MG63 (cell line): ENCODE results near the gene GCN1. TPM values are rescaled to one million over a fixed set of nuclear protein-coding genes. Genes with fewer than 3 reads are reported as not detected.

ENCODE experiments used
- DNase-seq: peaks from one replicate; pipeline ENCODE4 v3.0.0-alpha.2; 2020
- H3K27me3 ChIP-seq: fragments of 250-450 bp; sonication (Bioruptor Pico); 2 replicates; pipeline ENCODE4 v1.5.1; 2020; ENCODE audit warnings: mild to moderate bottlenecking, moderate library complexity
- H3K36me3 ChIP-seq: fragments of 250-450 bp; sonication (Bioruptor Pico); 2 replicates; pipeline ENCODE4 v1.5.1; 2020; ENCODE audit warnings: mild to moderate bottlenecking, moderate library complexity
- H3K4me3 ChIP-seq: fragments of 250-450 bp; sonication (Bioruptor Pico); 2 replicates; pipeline ENCODE4 v1.5.1; 2020; ENCODE audit warnings: mild to moderate bottlenecking, moderate library complexity
- H3K9me3 ChIP-seq: fragments of 250-450 bp; sonication (Bioruptor Pico); 2 replicates; pipeline ENCODE4 v1.5.1; 2020; ENCODE audit warnings: mild to moderate bottlenecking, moderate library complexity
- total RNA-seq: library from RNA; depleted of rRNA; stranded (reverse); fragments of >200 nt; shearing (Covaris generic); gene quantifications from 2 replicates; pipeline ENCODE4 v1.2.3, GENCODE V29; 2014; ENCODE audit warnings: low replicate concordance

The GCN1 gene
- total RNA-seq, 1 experiment from 2014 or later = 76.8 TPM

DNA sequence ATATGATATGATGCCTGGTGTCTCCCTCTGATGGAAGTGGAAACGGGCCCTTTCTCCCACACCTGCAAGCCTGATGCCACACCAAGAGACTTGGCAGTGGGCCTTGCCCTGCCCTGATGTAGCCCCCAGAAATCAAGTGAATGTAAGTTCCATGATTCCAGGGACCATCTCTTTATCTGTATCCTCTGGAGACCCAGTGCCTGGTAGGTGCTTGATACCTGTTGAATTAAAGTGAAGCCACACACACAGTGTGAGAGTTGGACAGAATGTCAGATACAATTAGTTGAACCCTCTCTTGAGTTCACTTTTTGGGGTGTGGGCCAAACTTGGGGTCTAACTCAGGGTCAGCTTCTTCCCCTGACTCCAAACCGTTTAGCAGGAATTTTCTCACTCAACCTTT lies 73.2 kb downstream of the GCN1 start:
- no peaks in the 10 kb centered on the region for H3K27me3 ChIP-seq

DNA sequence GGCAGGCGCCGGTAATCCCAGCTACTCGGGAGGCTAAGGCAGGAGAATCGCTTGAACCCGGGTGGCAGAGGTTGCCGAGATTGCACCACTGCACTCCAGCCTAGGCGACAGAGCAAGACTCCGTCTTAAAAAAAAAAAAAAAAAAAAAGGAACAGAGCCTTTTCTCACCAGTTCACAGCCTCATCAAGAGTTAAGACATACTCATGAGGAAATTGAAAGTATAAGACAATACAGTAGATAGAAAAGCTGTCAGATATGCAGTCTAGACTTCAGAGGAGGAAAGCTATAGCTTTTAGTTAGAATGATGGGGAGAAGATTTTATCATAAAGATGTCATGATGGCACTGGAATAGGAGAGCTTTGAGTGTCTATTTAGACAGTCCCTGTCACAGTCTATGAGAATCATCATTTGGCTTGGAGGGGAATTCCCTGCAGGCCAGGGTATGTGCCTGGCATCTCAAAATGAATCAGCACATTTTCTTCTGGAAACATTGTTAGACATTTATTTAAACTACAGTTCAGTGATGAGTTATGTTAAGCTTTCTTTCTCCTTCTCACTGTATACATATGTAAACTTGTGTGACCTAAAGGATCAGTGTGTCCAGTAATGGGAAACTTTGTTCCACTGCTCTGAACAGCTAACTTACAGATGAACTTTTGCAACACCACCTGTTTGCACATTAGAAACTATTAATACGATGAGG lies 75.1 kb downstream of the GCN1 start:
- Histone ChIP-seq H3K4me3 (no peak overlapping the region), H3K27me3 (no peaks in the 10 kb centered on the region), H3K9me3 (no peaks in the 10 kb centered on the region), H3K36me3 (peaks cover 20% of the 10 kb centered on the region)
- no peak for DNase-seq

More for the DNA sequence above, 73.2 kb downstream of the GCN1 start:
- DNase-seq = no peak
- Histone ChIP-seq H3K4me3 (no peak overlapping the region), H3K36me3 (peaks cover 7% of the 10 kb centered on the region), H3K9me3 (no peaks in the 10 kb centered on the region)

DNA sequence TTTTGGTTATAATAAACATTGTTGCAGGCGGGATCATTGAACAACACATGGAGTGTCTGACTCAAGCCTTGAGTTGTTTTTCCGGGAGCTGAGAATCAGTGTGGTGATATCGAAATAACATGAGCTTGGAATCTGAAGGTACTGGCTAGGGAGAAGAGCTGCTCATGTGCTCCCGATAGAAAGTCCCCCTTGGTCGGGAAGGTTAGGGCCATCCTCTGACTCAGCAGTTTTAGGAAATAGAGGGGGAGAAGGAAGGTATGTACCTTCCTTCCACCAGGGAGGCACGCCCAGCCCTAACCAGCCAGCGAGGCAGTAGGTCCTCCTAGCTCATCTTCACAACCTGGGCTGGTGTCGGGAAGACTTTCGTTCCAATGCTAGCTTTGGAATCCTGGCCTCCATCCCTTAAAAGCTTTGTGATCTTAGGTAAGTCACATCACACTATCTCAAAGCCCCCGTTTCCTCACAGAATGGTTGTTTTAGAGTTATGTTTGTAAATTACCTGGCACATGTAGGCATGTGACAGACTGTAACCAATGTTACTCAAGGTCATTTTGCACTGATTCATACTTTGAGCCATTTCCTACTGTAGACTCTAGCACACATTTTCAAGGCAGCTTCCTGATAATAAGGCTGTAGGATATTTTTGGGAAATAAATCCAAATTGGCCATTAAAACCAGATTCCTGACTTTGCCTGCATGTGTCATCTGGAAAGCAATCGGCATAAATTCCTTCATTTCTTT lies 76.0 kb downstream of the GCN1 start:
- H3K4me3 ChIP-seq = peak overlapping the region; percentile 98
- H3K36me3 ChIP-seq = peaks cover 27% of the 10 kb centered on the region
- H3K9me3 ChIP-seq = no peaks in the 10 kb centered on the region
- H3K27me3 ChIP-seq = no peaks in the 10 kb centered on the region
- no peak for DNase-seq

GRCh38 chr12:120117961-120118320 lies 76.6 kb downstream of the GCN1 start:
- Histone ChIP-seq H3K27me3 (no peaks in the 10 kb centered on the region), H3K9me3 (no peaks in the 10 kb centered on the region), H3K4me3 (peak overlapping the region; percentile 98), H3K36me3 (peaks cover 30% of the 10 kb centered on the region)
- DNase-seq = no peak

DNA sequence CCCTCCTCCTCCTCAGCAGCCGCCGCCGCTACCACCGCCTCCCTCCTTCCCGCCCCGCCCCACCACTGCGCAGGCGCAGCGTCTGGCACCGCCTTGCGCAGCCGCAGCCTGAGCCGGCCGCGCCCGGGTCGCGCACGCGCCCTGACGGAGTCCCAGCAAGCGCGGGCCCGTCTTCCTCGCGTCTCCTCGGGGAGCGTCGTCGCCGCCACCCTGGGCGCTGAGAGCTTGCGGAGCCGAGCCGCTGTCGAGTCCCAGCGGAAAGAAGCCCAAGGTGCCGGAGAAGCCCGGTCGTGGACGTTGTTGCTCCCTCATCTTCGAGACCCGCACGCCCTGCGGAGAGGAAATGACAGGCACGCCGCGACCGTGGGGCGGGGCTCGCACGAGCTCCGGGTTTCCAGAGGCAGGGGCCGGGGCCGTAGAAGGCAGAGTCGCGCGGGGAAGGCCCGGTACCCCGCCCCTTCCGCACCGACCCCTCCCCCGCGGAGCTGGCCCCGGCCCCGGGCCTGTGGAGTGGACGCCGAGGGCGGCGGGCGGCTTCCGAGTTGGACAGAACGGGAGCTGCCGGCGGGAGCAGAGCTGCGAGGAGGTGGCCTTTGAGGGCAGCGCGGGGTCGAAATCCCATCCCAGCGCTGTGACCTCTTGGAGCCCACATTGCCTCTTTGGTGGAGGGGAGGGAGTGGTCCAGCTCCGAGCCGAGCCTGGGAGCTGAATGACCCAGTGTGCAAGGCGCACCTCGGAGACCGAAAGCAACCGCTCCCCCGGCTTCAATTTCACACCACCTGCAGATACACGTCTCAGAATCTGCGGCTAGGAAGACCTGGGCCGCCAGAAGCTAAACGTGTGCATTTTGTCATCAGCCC lies 77.5 kb downstream of the GCN1 start:
- DNase-seq = peak; percentile 91
- no peaks in the 10 kb centered on the region for H3K9me3 ChIP-seq
- H3K27me3 ChIP-seq = no peaks in the 10 kb centered on the region
- H3K4me3 ChIP-seq = peak overlapping the region; percentile 98
- peaks cover 30% of the 10 kb centered on the region for H3K36me3 ChIP-seq

- peaks cover 30% of the 10 kb centered on the region for H3K36me3 ChIP-seq
- peak within 1 kb of the TSS; percentile 98 for H3K4me3 ChIP-seq
- DNase-seq = no peak
- no peaks in the 10 kb centered on the region for H3K27me3 ChIP-seq
- H3K9me3 ChIP-seq = no peaks in the 10 kb centered on the region
These were observed 78.1 kb downstream of the GCN1 start, which contains the start of gene RAB35 for GRCh38 chr12:120116441-120116791. TSS of gene RAB35 (minus strand) at chr12:120116753. CDS start at chr12:120116650, 103 bp downstream.

DNA sequence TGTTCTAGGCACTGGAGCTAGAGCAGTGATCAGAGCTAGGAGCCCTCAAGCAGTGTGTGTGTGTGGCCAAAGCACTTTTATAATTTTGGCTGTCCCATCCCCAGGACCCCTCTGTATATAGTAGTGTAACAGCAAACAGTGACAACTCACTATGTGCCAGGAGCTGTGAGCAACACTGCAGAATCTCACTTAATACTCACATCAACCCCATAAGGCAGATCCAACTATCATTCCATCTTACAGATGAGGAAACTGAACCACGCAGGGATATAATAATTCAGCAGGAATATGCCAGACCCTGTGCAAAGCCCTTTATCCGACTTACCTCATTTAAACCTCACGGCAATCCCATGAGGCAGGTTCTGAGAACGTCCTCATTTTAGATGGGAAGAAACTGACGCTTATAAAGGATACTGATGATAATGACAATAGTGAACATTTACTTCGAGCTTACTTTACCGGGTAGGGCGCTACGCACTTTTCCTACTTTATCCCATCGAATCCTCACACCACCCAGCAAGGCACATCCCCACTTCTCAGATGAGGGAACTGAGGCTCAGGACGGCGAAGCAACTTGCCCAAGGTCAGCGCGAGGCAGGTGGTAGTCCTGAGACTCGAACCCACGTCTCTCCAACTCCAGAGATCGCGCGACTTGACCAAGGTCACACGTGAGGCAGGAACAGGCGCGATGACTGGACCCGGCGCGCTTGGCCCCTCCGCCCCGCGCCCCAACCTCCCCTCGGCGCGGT lies 78.6 kb downstream of the GCN1 start:
- Histone ChIP-seq H3K27me3 (no peaks in the 10 kb centered on the region), H3K36me3 (peaks cover 30% of the 10 kb centered on the region), H3K9me3 (no peaks in the 10 kb centered on the region), H3K4me3 (peak overlapping the region; percentile 98)
- peak; percentile 57 for DNase-seq

- peak overlapping the region; percentile 98 for H3K4me3 ChIP-seq
- no peaks in the 10 kb centered on the region for H3K9me3 ChIP-seq
- H3K36me3 ChIP-seq = peaks cover 30% of the 10 kb centered on the region
- H3K27me3 ChIP-seq = no peaks in the 10 kb centered on the region
- DNase-seq = no peak
These were observed 79.4 kb downstream of the GCN1 start for GRCh38 chr12:120115066-120115465.

- H3K9me3 ChIP-seq = no peaks in the 10 kb centered on the region
- H3K36me3 ChIP-seq = peaks cover 37% of the 10 kb centered on the region
- H3K27me3 ChIP-seq = no peaks in the 10 kb centered on the region
- no peak for DNase-seq
- no peak overlapping the region for H3K4me3 ChIP-seq
These were observed 83.7 kb downstream of the GCN1 start for GRCh38 chr12:120110550-120111501.

DNA sequence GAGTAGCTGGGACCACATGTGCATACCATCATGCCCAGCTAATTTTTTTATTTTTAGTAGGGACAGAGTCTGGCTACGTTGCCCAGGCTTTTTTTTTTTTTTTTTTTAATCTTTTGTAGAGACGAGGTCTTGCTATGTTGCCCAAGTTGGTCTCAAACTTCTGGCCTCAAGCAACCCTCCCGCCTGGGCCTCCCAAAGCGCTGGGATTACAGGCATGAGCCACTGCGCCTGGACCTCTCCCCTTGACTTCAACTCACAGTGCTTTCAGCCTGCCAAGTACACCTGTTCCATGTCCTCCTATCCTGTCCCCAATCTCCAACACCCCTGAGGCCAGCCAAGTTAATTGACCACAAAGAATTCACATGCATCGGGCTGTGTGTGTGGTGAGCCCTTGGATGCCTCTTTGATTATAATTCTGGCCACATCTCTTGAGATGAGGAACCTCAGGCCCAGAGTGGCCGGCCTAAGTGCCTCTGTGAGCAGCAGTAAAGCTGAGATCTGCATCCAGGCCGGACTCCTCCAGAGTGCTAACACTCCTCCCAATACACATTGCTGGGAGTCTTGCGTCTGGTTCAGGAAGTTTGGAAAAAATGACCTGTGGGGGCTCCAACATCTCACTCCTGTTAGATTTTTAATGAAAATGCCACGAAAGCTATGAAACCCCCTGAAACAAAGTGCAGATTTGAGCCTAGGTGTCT lies 84.8 kb downstream of the GCN1 start:
- no peaks in the 10 kb centered on the region for H3K9me3 ChIP-seq
- no peak overlapping the region for H3K4me3 ChIP-seq
- H3K27me3 ChIP-seq = no peaks in the 10 kb centered on the region
- no peak for DNase-seq
- peaks cover 28% of the 10 kb centered on the region for H3K36me3 ChIP-seq

DNA sequence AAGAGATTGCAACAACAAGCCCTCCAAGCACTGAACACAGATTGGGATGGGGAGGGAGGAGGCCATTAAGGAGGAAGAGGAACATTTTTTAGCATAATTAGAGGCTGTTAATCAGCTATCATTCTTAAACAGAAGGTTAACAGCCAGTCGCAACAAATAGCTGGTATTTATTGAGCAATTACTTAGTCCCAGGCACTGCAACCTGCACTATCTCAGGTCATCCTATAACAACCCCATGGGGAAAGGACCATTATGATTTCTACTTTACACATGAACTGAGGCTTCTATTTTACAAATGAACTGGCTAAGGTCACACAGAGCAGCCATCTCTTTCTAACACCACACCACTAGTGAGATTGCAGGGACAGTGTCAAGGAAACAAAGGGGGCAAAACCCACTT lies 88.4 kb downstream of the GCN1 start:
- H3K4me3 ChIP-seq = no peak overlapping the region
- no peaks in the 10 kb centered on the region for H3K9me3 ChIP-seq

DNA sequence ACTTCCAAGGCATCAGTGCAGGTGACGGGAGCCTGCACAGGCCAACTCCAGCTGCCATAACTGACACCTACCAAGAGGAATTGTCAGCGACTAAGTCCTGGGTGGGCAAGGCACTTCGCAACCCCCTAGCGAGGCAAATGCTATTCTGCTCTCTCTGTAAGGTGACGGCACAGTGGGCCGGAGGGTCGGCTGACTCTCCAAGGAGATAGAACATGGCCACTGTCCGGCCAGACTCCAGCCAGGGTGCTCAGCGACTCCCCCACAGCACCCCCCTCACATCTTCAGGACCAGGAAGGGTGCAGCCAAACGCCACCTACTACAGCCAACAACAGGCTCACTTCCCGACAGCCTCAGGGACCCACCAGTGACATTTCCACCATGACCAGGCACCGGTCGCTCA lies 91.1 kb downstream of the GCN1 start:
- H3K4me3 ChIP-seq = no peak overlapping the region
- H3K36me3 ChIP-seq = peaks cover 36% of the 10 kb centered on the region
- H3K27me3 ChIP-seq = no peaks in the 10 kb centered on the region
- no peak for DNase-seq
- H3K9me3 ChIP-seq = no peaks in the 10 kb centered on the region

More for the DNA sequence above, 88.4 kb downstream of the GCN1 start:
- Histone ChIP-seq H3K36me3 (peaks cover 27% of the 10 kb centered on the region), H3K27me3 (no peaks in the 10 kb centered on the region)
- no peak for DNase-seq

GRCh38 chr12:120103044-120103338 lies 91.5 kb downstream of the GCN1 start:
- Histone ChIP-seq H3K9me3 (no peaks in the 10 kb centered on the region), H3K27me3 (no peaks in the 10 kb centered on the region), H3K36me3 (peaks cover 40% of the 10 kb centered on the region), H3K4me3 (no peak overlapping the region)
- DNase-seq = no peak

DNA sequence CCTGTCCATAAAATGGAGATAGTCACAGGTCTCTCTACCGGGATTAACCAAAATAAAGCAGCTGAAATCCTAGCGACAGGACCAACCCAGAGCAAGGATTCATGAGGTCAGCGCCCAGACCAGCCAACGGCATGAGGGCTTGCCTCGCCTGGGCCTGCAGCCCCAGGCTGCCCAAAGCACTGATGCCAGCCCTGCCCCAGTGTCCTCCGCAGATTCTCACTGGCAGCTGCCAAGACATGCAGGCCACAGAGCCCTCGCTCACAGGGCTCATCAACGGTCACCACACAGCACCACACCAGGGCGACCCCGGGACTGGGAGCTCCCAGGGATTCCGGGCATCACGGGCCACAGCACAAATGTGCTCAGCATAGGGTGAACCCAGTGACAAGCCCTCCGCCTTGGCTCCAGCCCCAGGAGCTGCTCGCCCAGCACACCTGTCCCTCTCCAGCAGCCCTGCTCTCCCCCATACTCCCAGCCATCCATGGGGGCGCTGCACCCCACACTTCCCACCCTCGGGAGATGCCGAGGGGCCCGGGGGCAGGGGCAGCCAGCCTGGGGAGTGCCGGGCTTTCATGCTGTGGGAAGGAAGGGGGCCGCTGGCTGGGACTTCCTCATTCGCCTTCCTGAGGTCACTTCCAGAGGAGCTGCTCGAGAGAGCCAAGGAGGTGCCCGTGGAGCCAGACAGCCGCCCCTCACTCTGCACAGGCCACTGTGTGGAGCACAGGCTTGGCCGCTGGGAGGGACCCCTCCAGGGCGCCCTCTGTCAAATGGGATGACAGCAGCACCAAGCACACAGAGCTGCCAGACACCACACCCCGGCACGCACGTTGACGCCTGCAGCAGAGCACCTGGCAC lies 92.1 kb downstream of the GCN1 start:
- Histone ChIP-seq H3K36me3 (peaks cover 41% of the 10 kb centered on the region), H3K4me3 (no peak overlapping the region), H3K27me3 (no peaks in the 10 kb centered on the region), H3K9me3 (no peaks in the 10 kb centered on the region)
- DNase-seq = no peak
